ENCODE data around the gene NRL.

NRL gene

GRCh38 chr14:24144451-24144850 is 29.7 kb upstream of the NRL start:
- DNase-seq = no peak

- DNase-seq = peak in 1 of 2 donors; percentile 24
These were observed 28.8 kb upstream of the NRL start for GRCh38 chr14:24143511-24143910.

- DNase-seq = peak; percentile 100
These were observed 26.5 kb upstream of the NRL start, which contains the start of gene EMC9 for GRCh38 chr14:24141097-24141880. Gene EMC9 (minus strand): TSS chr14:24141591. CDS start chr14:24141304, 287 bp downstream.

- DNase-seq = no peak
These were observed 24.7 kb upstream of the NRL start for GRCh38 chr14:24139272-24139934.

GRCh38 chr14:24138396-24139271 is 23.9 kb upstream of the NRL start:
- DNase-seq = peak in 1 of 2 donors; percentile 25

GRCh38 chr14:24137529-24138395 is 23.0 kb upstream of the NRL start:
- DNase-seq = no peak

- no peak for DNase-seq
These were observed 22.2 kb upstream of the NRL start for GRCh38 chr14:24136684-24137528.

GRCh38 chr14:24135834-24136683 is 21.3 kb upstream of the NRL start, which contains the start of gene PSME1:
Gene PSME1 (plus strand): TSS chr14:24136194. CDS start chr14:24136263, 69 bp downstream.
- DNase-seq = peak; percentile 92 to 93

- no peak for DNase-seq
These were observed 20.8 kb upstream of the NRL start for GRCh38 chr14:24135584-24135833.

GRCh38 chr14:24133735-24134134 is 19.0 kb upstream of the NRL start:
- no peak for DNase-seq

- DNase-seq = no peak
These were observed 18.2 kb upstream of the NRL start for GRCh38 chr14:24132976-24133375.

GRCh38 chr14:24132061-24132685 is 17.4 kb upstream of the NRL start:
- DNase-seq = no peak

- no peak for DNase-seq
These were observed 16.8 kb upstream of the NRL start for GRCh38 chr14:24131549-24131966.

- no peak for DNase-seq
These were observed 16.2 kb upstream of the NRL start for GRCh38 chr14:24130717-24131548.

GRCh38 chr14:24130380-24130716 is 15.6 kb upstream of the NRL start, which contains the start of gene FITM1:
Gene FITM1 (plus strand): TSS chr14:24130659. CDS start chr14:24131564, 905 bp downstream.
- DNase-seq = no peak

GRCh38 chr14:24129410-24129998 is 14.8 kb upstream of the NRL start:
- no peak for DNase-seq

GRCh38 chr14:24127673-24128072 is 12.9 kb upstream of the NRL start:
- no peak for DNase-seq

- no peak for DNase-seq
These were observed 12.2 kb upstream of the NRL start for GRCh38 chr14:24126939-24127338.

Measured in inflammatory macrophage (primary cell).